C4-2B (cell line): Measurements from ENCODE around the gene LARP4B.

Source experiments
- CTCF ChIP-seq: fragments of 450-650 bp; conservative IDR thresholded peaks from 2 replicates; pipeline ENCODE4 v1.5.1; 2017; ENCODE audit warnings: mild to moderate bottlenecking
- ZFX ChIP-seq: fragments of 450-650 bp; IDR thresholded peaks from 2 replicates; pipeline ENCODE4 v1.6.1; 2017

DNA sequence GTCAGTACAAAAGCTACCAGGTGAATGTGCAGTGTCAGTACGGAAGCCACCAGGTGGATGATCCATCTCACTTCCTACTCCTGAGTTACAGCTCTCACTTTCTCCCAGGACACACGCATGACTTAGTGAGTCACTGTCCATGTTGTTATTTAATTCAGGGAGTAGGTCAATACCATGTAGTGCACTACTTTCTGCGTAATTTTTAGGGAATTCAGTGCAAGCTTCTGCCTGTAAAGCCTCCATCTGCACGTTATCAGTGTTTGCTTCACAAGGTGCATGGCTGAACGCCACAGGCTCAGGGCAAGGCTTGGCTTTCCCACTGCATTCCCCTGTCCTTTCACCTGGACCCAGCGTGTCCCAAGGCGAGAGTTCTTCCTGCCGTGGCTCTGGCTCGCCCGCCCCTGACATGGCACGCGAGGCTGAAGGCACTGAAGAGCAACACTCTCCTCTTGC is 59.5 kb downstream of the LARP4B start:
- TF ChIP-seq CTCF (no peak), ZFX (no peak)
